ENCODE data around the gene MS4A5. TPM values are rescaled to one million over a fixed set of nuclear protein-coding genes. Genes with fewer than 3 reads are reported as not detected.

The MS4A5 gene
- total RNA-seq, 1 experiment from 2014 or later, result not detected

- TF ChIP-seq CTCF (IDR thresholded peaks at IDR 0.05; ENCODE audit: unreplicated experiment), result no peak
- DNase-seq (ENCODE audit: unreplicated experiment), result no peak
- BruUV-seq (replicated peaks), result no TSS peak
- H3K4me3 Mint-ChIP-seq (ENCODE audit: unreplicated experiment), result no peak within 1 kb of the TSS
- intact Hi-C loops (cut with micrococcal nuclease), result no loop called here
- POLR2A ChIA-PET, result no interaction called here
- H3K4me1 Mint-ChIP-seq (ENCODE audit: insufficient read depth, unreplicated experiment), result no peaks in the 10 kb centered on the region
- H3K36me3 Mint-ChIP-seq (ENCODE audit: insufficient read depth, unreplicated experiment), result no peaks in the 10 kb centered on the region
- no peak within 1 kb of the TSS for H3K27ac Mint-ChIP-seq (ENCODE audit: low read depth, unreplicated experiment)
- CTCF ChIA-PET, result interaction anchor here (0.7 kb wide), 1 partner anchor 14 kb away, joined by 3 read pairs; no protein-coding TSS in a partner anchor
- H3K9me3 Mint-ChIP-seq (ENCODE audit: unreplicated experiment), result no peaks in the 10 kb centered on the region
- peaks cover 11% of the 10 kb centered on the region for H3K27me3 Mint-ChIP-seq (ENCODE audit: insufficient read depth, unreplicated experiment)
Observed at GRCh38 chr11:60492488-60493009, 63.2 kb downstream of the MS4A5 start, which contains the start of gene MS4A12. TSS of gene MS4A12 (plus strand) at chr11:60492778. CDS start at chr11:60497319, 4,541 bp downstream.

GRCh38 chr11:60493454-60493853 lies 64.1 kb downstream of the MS4A5 start:
- intact Hi-C loops (cut with micrococcal nuclease), result no loop called here
- TF ChIP-seq CTCF (IDR thresholded peaks at IDR 0.05; ENCODE audit: unreplicated experiment), result no peak
- Mint-ChIP-seq H3K36me3 (ENCODE audit: insufficient read depth, unreplicated experiment) (no peaks in the 10 kb centered on the region), H3K4me3 (ENCODE audit: unreplicated experiment) (no peak overlapping the region), H3K27me3 (ENCODE audit: insufficient read depth, unreplicated experiment) (peaks cover 11% of the 10 kb centered on the region), H3K4me1 (ENCODE audit: insufficient read depth, unreplicated experiment) (no peaks in the 10 kb centered on the region), H3K27ac (ENCODE audit: low read depth, unreplicated experiment) (no peak overlapping the region), H3K9me3 (ENCODE audit: unreplicated experiment) (no peaks in the 10 kb centered on the region)
- POLR2A ChIA-PET, result no interaction called here
- no TSS peak for BruUV-seq (replicated peaks)
- no peak for DNase-seq (ENCODE audit: unreplicated experiment)
- CTCF ChIA-PET, result no interaction called here

Other genes starting within 250 kb of the MS4A5 start
- not detected in 2 replicates for gene MS4A6A, start 246.5 kb upstream of the MS4A5 start, total RNA-seq (2022)
- gene MS4A4E, start 186.4 kb upstream of the MS4A5 start, total RNA-seq (2022), result not detected in 2 replicates
- not detected in 2 replicates for gene MS4A4A, start 148.9 kb upstream of the MS4A5 start, total RNA-seq (2022)
- not detected in 2 replicates for gene MS4A6E, start 102.3 kb upstream of the MS4A5 start, total RNA-seq (2022)
- gene MS4A7, start 51.0 kb upstream of the MS4A5 start, total RNA-seq (2022), result not detected in 2 replicates
- not detected in 2 replicates for gene MS4A14, start 33.1 kb upstream of the MS4A5 start, total RNA-seq (2022)
- gene MS4A1, start 26.3 kb downstream of the MS4A5 start, total RNA-seq (2022), result not detected in 2 replicates
- not detected in 2 replicates for gene MS4A12, start 63.2 kb downstream of the MS4A5 start, total RNA-seq (2022)
- gene MS4A13, start 85.8 kb downstream of the MS4A5 start, total RNA-seq (2022), result not detected in 2 replicates

Measured in MCF 10A (cell line).